Measurements from ENCODE around the gene DALRD3.
A peak's percentile ranks its signal among the peaks of the same experiment; 100 is the strongest.
"Not testable (repeated sequence)": the region's sequence is repeated elsewhere in the genome, so short reads cannot be mapped to it uniquely, and the experiment has no call there.

DALRD3 gene

GRCh38 chr3:49017229-49017970 lies 980 bp downstream of the DALRD3 start:
- Histone ChIP-seq H3K36me3 (ENCODE audit: insufficient read depth, low read length) (peaks cover 46% of the 10 kb centered on the region), H3K4me3 (ENCODE audit: low read length) (peak overlapping the region; percentile 71), H3K27me3 (ENCODE audit: insufficient read depth, low read length) (no peaks in the 10 kb centered on the region), H2AFZ (ENCODE audit: low read depth, low read length) (no peak overlapping the region), H3K9me3 (ENCODE audit: low read length) (no peaks in the 10 kb centered on the region), H3K4me1 (ENCODE audit: insufficient read depth, low read length) (peaks cover 21% of the 10 kb centered on the region)

- Histone ChIP-seq H3K36me3 (ENCODE audit: insufficient read depth, low read length) (peaks cover 54% of the 10 kb centered on the region), H2AFZ (ENCODE audit: low read depth, low read length) (no peak overlapping the region), H3K4me3 (ENCODE audit: low read length) (no peak overlapping the region), H3K9me3 (ENCODE audit: low read length) (no peaks in the 10 kb centered on the region), H3K27me3 (ENCODE audit: insufficient read depth, low read length) (no peaks in the 10 kb centered on the region), H3K4me1 (ENCODE audit: insufficient read depth, low read length) (peaks cover 21% of the 10 kb centered on the region)
Observed at GRCh38 chr3:49016414-49017228, 1.8 kb downstream of the DALRD3 start.

GRCh38 chr3:49015765-49016164 lies 2.6 kb downstream of the DALRD3 start:
- Histone ChIP-seq H2AFZ (ENCODE audit: low read depth, low read length) (no peak overlapping the region), H3K36me3 (ENCODE audit: insufficient read depth, low read length) (peaks cover 57% of the 10 kb centered on the region), H3K4me1 (ENCODE audit: insufficient read depth, low read length) (peaks cover 21% of the 10 kb centered on the region), H3K27me3 (ENCODE audit: insufficient read depth, low read length) (no peaks in the 10 kb centered on the region), H3K4me3 (ENCODE audit: low read length) (no peak overlapping the region), H3K9me3 (ENCODE audit: low read length) (no peaks in the 10 kb centered on the region)

DNA sequence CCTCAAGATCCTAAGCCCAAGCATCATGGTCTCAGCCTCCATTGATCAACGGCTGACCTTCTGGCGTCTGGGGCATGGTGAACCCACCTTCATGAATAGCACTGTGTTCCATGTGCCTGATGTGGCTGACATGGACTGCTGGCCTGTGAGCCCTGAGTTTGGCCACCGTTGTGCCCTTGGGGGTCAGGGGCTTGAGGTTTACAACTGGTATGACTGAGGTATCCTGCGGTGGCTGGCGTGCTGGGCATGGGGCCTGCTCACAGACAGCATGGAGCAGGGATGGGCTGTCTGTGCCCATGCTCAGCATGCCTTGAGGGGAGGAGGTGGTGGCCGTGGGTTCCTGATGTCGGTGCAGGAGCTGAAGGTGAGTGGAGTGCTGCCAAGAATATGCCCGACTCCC lies 3.3 kb downstream of the DALRD3 start:
- peaks cover 57% of the 10 kb centered on the region for H3K36me3 ChIP-seq (ENCODE audit: insufficient read depth, low read length)

GRCh38 chr3:49013738-49014660 lies 4.4 kb downstream of the DALRD3 start:
- Histone ChIP-seq H2AFZ (ENCODE audit: low read depth, low read length) (no peak overlapping the region), H3K4me1 (ENCODE audit: insufficient read depth, low read length) (peaks cover 13% of the 10 kb centered on the region), H3K9me3 (ENCODE audit: low read length) (no peaks in the 10 kb centered on the region), H3K4me3 (ENCODE audit: low read length) (no peak overlapping the region), H3K36me3 (ENCODE audit: insufficient read depth, low read length) (peaks cover 59% of the 10 kb centered on the region), H3K27me3 (ENCODE audit: insufficient read depth, low read length) (no peaks in the 10 kb centered on the region)

More for the DNA sequence above, 3.3 kb downstream of the DALRD3 start:
- Histone ChIP-seq H3K4me3 (ENCODE audit: low read length) (no peak overlapping the region), H3K4me1 (ENCODE audit: insufficient read depth, low read length) (peaks cover 17% of the 10 kb centered on the region), H2AFZ (ENCODE audit: low read depth, low read length) (no peak overlapping the region), H3K27me3 (ENCODE audit: insufficient read depth, low read length) (no peaks in the 10 kb centered on the region), H3K9me3 (ENCODE audit: low read length) (no peaks in the 10 kb centered on the region)

- Histone ChIP-seq H3K4me1 (ENCODE audit: insufficient read depth, low read length) (peaks cover 13% of the 10 kb centered on the region), H3K9me3 (ENCODE audit: low read length) (no peaks in the 10 kb centered on the region), H2AFZ (ENCODE audit: low read depth, low read length) (no peak overlapping the region), H3K4me3 (ENCODE audit: low read length) (no peak overlapping the region), H3K36me3 (ENCODE audit: insufficient read depth, low read length) (peaks cover 59% of the 10 kb centered on the region), H3K27me3 (ENCODE audit: insufficient read depth, low read length) (no peaks in the 10 kb centered on the region)
Observed at GRCh38 chr3:49013113-49013737, 5.2 kb downstream of the DALRD3 start.

DNA sequence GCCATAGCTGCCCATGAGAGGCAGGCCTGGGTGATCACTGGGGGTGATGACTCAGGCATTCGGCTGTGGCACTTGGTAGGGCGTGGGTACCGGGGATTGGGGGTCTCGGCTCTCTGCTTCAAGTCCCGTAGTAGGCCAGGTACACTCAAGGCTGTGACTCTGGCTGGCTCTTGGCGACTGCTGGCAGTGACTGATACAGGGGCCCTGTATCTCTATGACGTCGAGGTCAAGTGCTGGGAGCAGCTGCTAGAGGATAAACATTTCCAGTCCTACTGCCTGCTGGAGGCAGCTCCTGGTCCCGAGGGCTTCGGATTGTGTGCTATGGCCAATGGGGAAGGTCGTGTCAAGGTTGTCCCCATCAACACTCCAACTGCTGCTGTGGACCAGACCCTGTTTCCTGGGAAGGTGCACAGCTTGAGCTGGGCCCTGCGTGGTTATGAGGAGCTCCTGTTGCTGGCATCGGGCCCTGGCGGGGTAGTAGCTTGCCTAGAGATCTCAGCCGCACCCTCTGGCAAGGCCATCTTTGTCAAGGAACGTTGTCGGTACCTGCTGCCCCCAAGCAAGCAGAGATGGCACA lies 5.9 kb downstream of the DALRD3 start:
- peaks cover 59% of the 10 kb centered on the region for H3K36me3 ChIP-seq (ENCODE audit: insufficient read depth, low read length)
- H2AFZ ChIP-seq (ENCODE audit: low read depth, low read length) = no peak overlapping the region
- no peak overlapping the region for H3K4me3 ChIP-seq (ENCODE audit: low read length)

DNA sequence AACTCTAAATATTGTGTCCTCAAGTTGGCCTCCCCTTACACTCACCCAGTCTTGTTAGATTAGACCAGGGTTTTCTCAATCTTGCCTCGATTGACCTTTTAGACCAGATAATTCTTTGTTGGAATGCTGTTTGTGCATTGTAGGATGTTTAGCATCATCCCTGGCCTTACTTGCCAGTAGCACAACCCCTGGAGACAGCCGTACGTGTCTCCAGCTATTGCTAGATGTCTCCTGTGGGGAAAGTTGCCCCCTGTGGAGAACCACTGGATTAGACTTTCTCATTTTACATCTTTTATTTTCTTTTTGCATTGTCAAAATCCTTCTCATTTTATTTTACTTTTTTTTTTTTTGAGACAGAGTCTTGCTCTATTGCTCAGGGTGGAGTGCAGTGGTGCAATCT lies 9.0 kb downstream of the DALRD3 start:
- no peaks in the 10 kb centered on the region for H3K27me3 ChIP-seq (ENCODE audit: insufficient read depth, low read length)
- H3K4me1 ChIP-seq (ENCODE audit: insufficient read depth, low read length) = peaks cover 17% of the 10 kb centered on the region
- H3K4me3 ChIP-seq (ENCODE audit: low read length) = no peak overlapping the region
- no peak overlapping the region for H2AFZ ChIP-seq (ENCODE audit: low read depth, low read length)
- H3K36me3 ChIP-seq (ENCODE audit: insufficient read depth, low read length) = peaks cover 33% of the 10 kb centered on the region
- H3K9me3 ChIP-seq (ENCODE audit: low read length) = no peaks in the 10 kb centered on the region

More for the DNA sequence above, 5.9 kb downstream of the DALRD3 start:
- Histone ChIP-seq H3K27me3 (ENCODE audit: insufficient read depth, low read length) (no peaks in the 10 kb centered on the region), H3K4me1 (ENCODE audit: insufficient read depth, low read length) (peaks cover 13% of the 10 kb centered on the region), H3K9me3 (ENCODE audit: low read length) (no peaks in the 10 kb centered on the region)

GRCh38 chr3:49008627-49009026 lies 9.8 kb downstream of the DALRD3 start:
- not testable (repeated sequence) for H2AFZ ChIP-seq (ENCODE audit: low read depth, low read length); H3K9me3 ChIP-seq (ENCODE audit: low read length); H3K27me3 ChIP-seq (ENCODE audit: insufficient read depth, low read length)
- peak overlapping the region; percentile 61 for H3K4me3 ChIP-seq (ENCODE audit: low read length)
- peaks cover 25% of the 10 kb centered on the region for H3K36me3 ChIP-seq (ENCODE audit: insufficient read depth, low read length)
- peaks cover 17% of the 10 kb centered on the region for H3K4me1 ChIP-seq (ENCODE audit: insufficient read depth, low read length)

- no peaks in the 10 kb centered on the region for H3K27me3 ChIP-seq (ENCODE audit: insufficient read depth, low read length)
- peak overlapping the region; percentile 61 for H3K4me3 ChIP-seq (ENCODE audit: low read length)
- peaks cover 17% of the 10 kb centered on the region for H3K4me1 ChIP-seq (ENCODE audit: insufficient read depth, low read length)
- H3K9me3 ChIP-seq (ENCODE audit: low read length) = no peaks in the 10 kb centered on the region
- H3K36me3 ChIP-seq (ENCODE audit: insufficient read depth, low read length) = peaks cover 19% of the 10 kb centered on the region
- H2AFZ ChIP-seq (ENCODE audit: low read depth, low read length) = no peak overlapping the region
Observed at GRCh38 chr3:49007771-49008528, 10.4 kb downstream of the DALRD3 start.

GRCh38 chr3:49007068-49007770 lies 11.2 kb downstream of the DALRD3 start, which contains the start of gene WDR6:
Gene WDR6 (plus strand): TSS chr3:49007391. CDS start chr3:49007432, 41 bp downstream.
- Histone ChIP-seq H3K9me3 (ENCODE audit: low read length) (no peaks in the 10 kb centered on the region), H3K27me3 (ENCODE audit: insufficient read depth, low read length) (no peaks in the 10 kb centered on the region), H2AFZ (ENCODE audit: low read depth, low read length) (peak within 1 kb of the TSS; percentile 29), H3K4me3 (ENCODE audit: low read length) (peak within 1 kb of the TSS; percentile 61), H3K4me1 (ENCODE audit: insufficient read depth, low read length) (peaks cover 17% of the 10 kb centered on the region), H3K36me3 (ENCODE audit: insufficient read depth, low read length) (peaks cover 11% of the 10 kb centered on the region)
